Measurements from ENCODE around the gene ARHGEF3. TPM values are rescaled to one million over a fixed set of nuclear protein-coding genes. Genes with fewer than 3 reads are reported as not detected.

The ARHGEF3 gene
- polyA plus RNA-seq, 1 donor: 81.6 TPM

- no peak for DNase-seq
Measured at GRCh38 chr3:56800130-56800831, 1.5 kb downstream of the ARHGEF3 start.

- peak; percentile 85 for DNase-seq
Measured at GRCh38 chr3:56799251-56799882, 2.4 kb downstream of the ARHGEF3 start.

- no peak for DNase-seq
Measured at GRCh38 chr3:56796996-56797395, 4.8 kb downstream of the ARHGEF3 start.

- DNase-seq: no peak
Measured at GRCh38 chr3:56796202-56796601, 5.5 kb downstream of the ARHGEF3 start.

- DNase-seq: no peak
Measured at GRCh38 chr3:56795829-56796185, 5.9 kb downstream of the ARHGEF3 start.

- DNase-seq: no peak
Measured at GRCh38 chr3:56795097-56795828, 6.5 kb downstream of the ARHGEF3 start.

GRCh38 chr3:56792193-56792592 lies 9.6 kb downstream of the ARHGEF3 start:
- no peak for DNase-seq

GRCh38 chr3:56790016-56790821 lies 11.5 kb downstream of the ARHGEF3 start:
- DNase-seq: no peak

GRCh38 chr3:56789076-56789475 lies 12.7 kb downstream of the ARHGEF3 start:
- DNase-seq: no peak

- DNase-seq: no peak
Measured at GRCh38 chr3:56788521-56788920, 13.2 kb downstream of the ARHGEF3 start.

- DNase-seq: no peak
Measured at GRCh38 chr3:56787784-56788256, 13.9 kb downstream of the ARHGEF3 start.

GRCh38 chr3:56787258-56787775 lies 14.4 kb downstream of the ARHGEF3 start:
- DNase-seq: no peak

- no peak for DNase-seq
Measured at GRCh38 chr3:56785499-56785898, 16.2 kb downstream of the ARHGEF3 start.

GRCh38 chr3:56784448-56785001 lies 17.2 kb downstream of the ARHGEF3 start:
- DNase-seq: no peak

GRCh38 chr3:56783644-56784447 lies 17.9 kb downstream of the ARHGEF3 start:
- peak; percentile 77 for DNase-seq

GRCh38 chr3:56782906-56783305 lies 18.8 kb downstream of the ARHGEF3 start:
- DNase-seq: no peak

GRCh38 chr3:56782215-56782614 lies 19.5 kb downstream of the ARHGEF3 start:
- DNase-seq: no peak

- no peak for DNase-seq
Measured at GRCh38 chr3:56781762-56782161, 20.0 kb downstream of the ARHGEF3 start.

GRCh38 chr3:56780936-56781335 lies 20.8 kb downstream of the ARHGEF3 start:
- no peak for DNase-seq

- no peak for DNase-seq
Measured at GRCh38 chr3:56778893-56779292, 22.9 kb downstream of the ARHGEF3 start.

GRCh38 chr3:56776556-56776950 lies 25.2 kb downstream of the ARHGEF3 start:
- DNase-seq: no peak

Measured in left kidney (tissue), 2 donors.